Upper lobe of left lung (tissue), 4 donors: ENCODE results near the gene ZNF614.

Source experiments
- EP300 ChIP-seq, 4 donors: sonication (generic); formaldehyde crosslinking; IDR thresholded peaks; one replicate each; pipeline ENCODE4 v1.5.1; 2017; ENCODE audit warnings: antibody characterized with exemption in 4 of 4, control low read depth in 2 of 4
- POLR2A ChIP-seq, 4 donors: fragments of 450-650 bp; IDR thresholded peaks; one replicate each; pipeline ENCODE4 v1.5.1; 2016 to 2017; ENCODE audit warnings: antibody characterized with exemption in 4 of 4, mild to moderate bottlenecking in 2 of 4
- POLR2AphosphoS5 ChIP-seq, 2 donors: sonication (generic); formaldehyde crosslinking; IDR thresholded peaks; one replicate each; pipeline ENCODE4 v1.5.1; 2017; ENCODE audit warnings: antibody characterized with exemption in 2 of 2
- TF ChIP-seq, protein P1 (sequence below), 6 experiments: fragments of 450-650 bp in 4 of 6; fragments of 200-600 bp in 2 of 6; sonication (generic) in 2 of 6; IDR thresholded peaks; one replicate each; pipeline ENCODE4 v1.5.1; 2016 to 2019; ENCODE audit warnings: antibody characterized with exemption in 6 of 6

DNA sequence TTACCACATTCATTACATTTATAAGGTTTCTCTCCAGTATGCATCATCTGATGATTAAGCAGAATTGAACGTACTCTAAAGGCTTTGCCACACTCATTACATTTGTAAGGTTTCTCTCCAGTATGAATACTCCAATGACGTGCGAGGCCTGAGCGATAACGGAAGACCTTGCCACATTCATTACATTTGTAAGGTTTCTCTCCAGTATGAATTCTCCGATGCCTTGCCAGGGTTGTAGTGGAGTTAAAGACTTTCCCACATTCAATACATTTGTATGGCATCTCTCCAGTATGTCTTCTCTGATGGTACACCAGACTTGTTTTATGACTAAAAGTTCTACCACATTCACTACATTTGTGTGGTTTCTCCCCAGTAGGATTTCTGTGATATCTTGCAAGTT is 37.2 kb upstream of the ZNF614 start:
- TF ChIP-seq, protein P1, sequence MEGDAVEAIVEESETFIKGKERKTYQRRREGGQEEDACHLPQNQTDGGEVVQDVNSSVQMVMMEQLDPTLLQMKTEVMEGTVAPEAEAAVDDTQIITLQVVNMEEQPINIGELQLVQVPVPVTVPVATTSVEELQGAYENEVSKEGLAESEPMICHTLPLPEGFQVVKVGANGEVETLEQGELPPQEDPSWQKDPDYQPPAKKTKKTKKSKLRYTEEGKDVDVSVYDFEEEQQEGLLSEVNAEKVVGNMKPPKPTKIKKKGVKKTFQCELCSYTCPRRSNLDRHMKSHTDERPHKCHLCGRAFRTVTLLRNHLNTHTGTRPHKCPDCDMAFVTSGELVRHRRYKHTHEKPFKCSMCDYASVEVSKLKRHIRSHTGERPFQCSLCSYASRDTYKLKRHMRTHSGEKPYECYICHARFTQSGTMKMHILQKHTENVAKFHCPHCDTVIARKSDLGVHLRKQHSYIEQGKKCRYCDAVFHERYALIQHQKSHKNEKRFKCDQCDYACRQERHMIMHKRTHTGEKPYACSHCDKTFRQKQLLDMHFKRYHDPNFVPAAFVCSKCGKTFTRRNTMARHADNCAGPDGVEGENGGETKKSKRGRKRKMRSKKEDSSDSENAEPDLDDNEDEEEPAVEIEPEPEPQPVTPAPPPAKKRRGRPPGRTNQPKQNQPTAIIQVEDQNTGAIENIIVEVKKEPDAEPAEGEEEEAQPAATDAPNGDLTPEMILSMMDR (IDR thresholded peaks at IDR 0.05): no peak
- TF ChIP-seq POLR2A (IDR thresholded peaks at IDR 0.05) (no peak), POLR2AphosphoS5 (IDR thresholded peaks at IDR 0.05) (no peak), EP300 (IDR thresholded peaks at IDR 0.05) (no peak)
